AG10803 (cell line): Measurements from ENCODE around the gene ZSWIM5.
"Not testable (repeated sequence)": the region's sequence is repeated elsewhere in the genome, so short reads cannot be mapped to it uniquely, and the experiment has no call there.

Experiments
- DNase-seq: peaks from one replicate; pipeline ENCODE4 v3.0.0; 2010; ENCODE audit warnings: low read depth
- H3K4me3 ChIP-seq: 2 replicates; pipeline ENCODE4 v1.5.1; 2011; ENCODE audit warnings: mild to moderate bottlenecking, low read length, control low read depth
- TF ChIP-seq, protein P1 (sequence below): conservative IDR thresholded peaks from 2 replicates; pipeline ENCODE4 v1.5.1; 2011; ENCODE audit warnings: mild to moderate bottlenecking, low read length, control low read depth, inconsistent platforms

The ZSWIM5 gene

GRCh38 chr1:45004281-45004920 is 202.0 kb downstream of the ZSWIM5 start:
- DNase-seq, result no peak
- TF ChIP-seq, protein P1, sequence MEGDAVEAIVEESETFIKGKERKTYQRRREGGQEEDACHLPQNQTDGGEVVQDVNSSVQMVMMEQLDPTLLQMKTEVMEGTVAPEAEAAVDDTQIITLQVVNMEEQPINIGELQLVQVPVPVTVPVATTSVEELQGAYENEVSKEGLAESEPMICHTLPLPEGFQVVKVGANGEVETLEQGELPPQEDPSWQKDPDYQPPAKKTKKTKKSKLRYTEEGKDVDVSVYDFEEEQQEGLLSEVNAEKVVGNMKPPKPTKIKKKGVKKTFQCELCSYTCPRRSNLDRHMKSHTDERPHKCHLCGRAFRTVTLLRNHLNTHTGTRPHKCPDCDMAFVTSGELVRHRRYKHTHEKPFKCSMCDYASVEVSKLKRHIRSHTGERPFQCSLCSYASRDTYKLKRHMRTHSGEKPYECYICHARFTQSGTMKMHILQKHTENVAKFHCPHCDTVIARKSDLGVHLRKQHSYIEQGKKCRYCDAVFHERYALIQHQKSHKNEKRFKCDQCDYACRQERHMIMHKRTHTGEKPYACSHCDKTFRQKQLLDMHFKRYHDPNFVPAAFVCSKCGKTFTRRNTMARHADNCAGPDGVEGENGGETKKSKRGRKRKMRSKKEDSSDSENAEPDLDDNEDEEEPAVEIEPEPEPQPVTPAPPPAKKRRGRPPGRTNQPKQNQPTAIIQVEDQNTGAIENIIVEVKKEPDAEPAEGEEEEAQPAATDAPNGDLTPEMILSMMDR, result no peak
- no peak overlapping the region for H3K4me3 ChIP-seq

- H3K4me3 ChIP-seq, result no peak overlapping the region
- DNase-seq, result no peak
- TF ChIP-seq, protein P1, result no peak
Observed at GRCh38 chr1:45003741-45004140, 202.7 kb downstream of the ZSWIM5 start.

DNA sequence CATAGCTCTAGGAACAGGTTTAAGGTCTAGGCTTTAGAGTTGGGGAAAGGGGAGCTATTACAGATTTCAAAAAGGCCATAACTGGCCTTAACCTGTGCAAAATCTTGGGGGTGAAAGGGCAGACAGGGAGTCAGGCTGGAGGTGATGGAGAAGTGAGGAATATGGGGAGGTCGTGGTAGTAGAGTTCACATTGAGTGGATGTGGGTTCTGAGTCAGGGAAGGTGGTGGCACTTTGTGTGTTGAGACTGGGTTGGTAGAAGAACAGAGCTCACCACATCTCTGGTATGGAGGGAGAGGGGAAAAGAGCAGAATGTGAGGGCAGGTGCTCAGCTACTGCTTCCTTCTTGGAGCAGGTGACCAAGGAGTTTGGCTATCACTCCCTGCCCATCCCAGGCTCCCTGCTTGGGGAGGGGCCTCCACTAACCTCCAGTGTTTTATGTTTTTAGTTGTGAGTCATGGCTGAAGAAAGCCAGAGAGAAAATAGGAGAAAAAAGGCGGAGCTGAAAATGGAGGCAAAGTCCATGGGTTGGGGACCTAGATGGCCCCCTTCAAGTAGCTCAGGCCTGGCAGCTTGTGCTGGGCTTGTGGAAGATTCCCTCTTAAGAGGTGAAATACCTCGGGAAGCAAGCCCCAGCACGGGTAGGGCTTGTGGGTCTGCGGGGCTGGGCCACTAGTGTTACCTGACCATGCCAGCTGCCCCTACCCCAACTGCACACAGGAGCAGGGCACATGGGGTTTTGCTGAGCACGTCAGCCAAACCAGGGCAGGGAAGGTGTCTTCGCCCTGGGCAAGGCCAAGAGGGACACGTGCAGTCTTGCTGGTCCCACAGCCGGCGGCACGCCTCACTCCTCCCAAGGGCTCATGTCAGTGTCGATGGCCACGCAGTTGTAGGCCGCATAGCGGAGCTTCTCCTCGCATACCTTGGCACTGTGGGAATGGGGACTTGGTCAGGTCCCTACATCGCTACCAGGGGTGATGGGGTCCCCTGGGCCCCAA is 203.5 kb downstream of the ZSWIM5 start:
- H3K4me3 ChIP-seq, result no peak overlapping the region
- no peak for DNase-seq
- TF ChIP-seq, protein P1, result no peak

GRCh38 chr1:45001576-45001975 is 204.8 kb downstream of the ZSWIM5 start:
- not testable (repeated sequence) for DNase-seq

GRCh38 chr1:45001011-45001481 is 205.4 kb downstream of the ZSWIM5 start:
- no peak for DNase-seq
- TF ChIP-seq, protein P1, result no peak
- H3K4me3 ChIP-seq, result no peak overlapping the region

More at GRCh38 chr1:45001576-45001975, 204.8 kb downstream of the ZSWIM5 start:
- not testable (repeated sequence) for H3K4me3 ChIP-seq

GRCh38 chr1:44999232-44999631 is 207.2 kb downstream of the ZSWIM5 start:
- DNase-seq, result no peak
- TF ChIP-seq, protein P1, result no peak
- no peak overlapping the region for H3K4me3 ChIP-seq

- no peak overlapping the region for H3K4me3 ChIP-seq
- TF ChIP-seq, protein P1, result no peak
- DNase-seq, result no peak
Observed at GRCh38 chr1:44995467-44996238, 210.8 kb downstream of the ZSWIM5 start.
